ENCODE data around the gene XCR1. TPM values are rescaled to one million over a fixed set of nuclear protein-coding genes. Genes with fewer than 3 reads are reported as not detected.

Gene XCR1
- total and polyA plus RNA-seq, 4 donors = 0.04 to 1.1 (median 0.31) TPM

DNA sequence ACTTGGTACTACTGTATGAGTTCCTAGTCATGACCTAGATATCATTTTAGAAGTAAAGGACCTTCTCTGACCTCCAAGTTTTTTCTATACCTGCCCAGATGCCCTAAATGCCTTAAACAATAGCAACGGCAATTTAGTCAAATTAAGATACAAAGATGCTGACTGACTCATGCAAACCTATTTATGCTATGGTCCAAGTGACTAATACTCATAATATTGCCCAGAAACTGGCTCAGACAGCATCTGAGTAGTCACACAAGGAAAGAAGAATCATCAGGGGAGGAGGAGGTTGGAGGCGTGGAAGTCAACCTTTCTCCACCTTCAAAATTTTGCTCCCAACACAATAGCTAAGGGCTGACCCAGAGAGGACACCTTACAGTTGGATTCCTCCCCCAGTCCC, 38.5 kb downstream of the XCR1 start:
- DNase-seq = no peak
- Histone ChIP-seq H3K4me3 (no peak overlapping the region), H3K9ac (ENCODE audit: insufficient read depth in 1 of 2, low read length in 2 of 2) (no peak overlapping the region), H3K4me1 (ENCODE audit: control insufficient read depth in 5 of 5, insufficient read depth in 5 of 5, low read length in 5 of 5) (peaks cover 28 to 56% (median 46%) of the 10 kb centered on the region in 5 donors), H3K27me3 (ENCODE audit: control insufficient read depth in 3 of 3, insufficient read depth in 3 of 3, low read length in 2 of 3) (no peaks in the 10 kb centered on the region), H3K27ac (ENCODE audit: low read depth in 1 of 2, low read length in 1 of 2) (peak overlapping the region; percentile 27 to 84), H3K36me3 (ENCODE audit: control insufficient read depth in 4 of 4, insufficient read depth in 4 of 4, low read length in 4 of 4) (peaks cover 0 to 7% (median 6%) of the 10 kb centered on the region in 4 donors), H3K9me3 (ENCODE audit: control insufficient read depth in 4 of 4, insufficient read depth in 3 of 4, low read length in 3 of 4) (no peaks in the 10 kb centered on the region)
- TF ChIP-seq, protein P1, sequence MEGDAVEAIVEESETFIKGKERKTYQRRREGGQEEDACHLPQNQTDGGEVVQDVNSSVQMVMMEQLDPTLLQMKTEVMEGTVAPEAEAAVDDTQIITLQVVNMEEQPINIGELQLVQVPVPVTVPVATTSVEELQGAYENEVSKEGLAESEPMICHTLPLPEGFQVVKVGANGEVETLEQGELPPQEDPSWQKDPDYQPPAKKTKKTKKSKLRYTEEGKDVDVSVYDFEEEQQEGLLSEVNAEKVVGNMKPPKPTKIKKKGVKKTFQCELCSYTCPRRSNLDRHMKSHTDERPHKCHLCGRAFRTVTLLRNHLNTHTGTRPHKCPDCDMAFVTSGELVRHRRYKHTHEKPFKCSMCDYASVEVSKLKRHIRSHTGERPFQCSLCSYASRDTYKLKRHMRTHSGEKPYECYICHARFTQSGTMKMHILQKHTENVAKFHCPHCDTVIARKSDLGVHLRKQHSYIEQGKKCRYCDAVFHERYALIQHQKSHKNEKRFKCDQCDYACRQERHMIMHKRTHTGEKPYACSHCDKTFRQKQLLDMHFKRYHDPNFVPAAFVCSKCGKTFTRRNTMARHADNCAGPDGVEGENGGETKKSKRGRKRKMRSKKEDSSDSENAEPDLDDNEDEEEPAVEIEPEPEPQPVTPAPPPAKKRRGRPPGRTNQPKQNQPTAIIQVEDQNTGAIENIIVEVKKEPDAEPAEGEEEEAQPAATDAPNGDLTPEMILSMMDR (IDR thresholded peaks at IDR 0.05; ENCODE audit: control extremely low read depth, extremely low read depth) = no peak
- peak; percentile 35 for ATAC-seq (ENCODE audit: insufficient read depth, low FRiP score)
- WGBS, 2 donors = 81 to 95% methylated on average over 2 of the region's 2 CpGs

DNA sequence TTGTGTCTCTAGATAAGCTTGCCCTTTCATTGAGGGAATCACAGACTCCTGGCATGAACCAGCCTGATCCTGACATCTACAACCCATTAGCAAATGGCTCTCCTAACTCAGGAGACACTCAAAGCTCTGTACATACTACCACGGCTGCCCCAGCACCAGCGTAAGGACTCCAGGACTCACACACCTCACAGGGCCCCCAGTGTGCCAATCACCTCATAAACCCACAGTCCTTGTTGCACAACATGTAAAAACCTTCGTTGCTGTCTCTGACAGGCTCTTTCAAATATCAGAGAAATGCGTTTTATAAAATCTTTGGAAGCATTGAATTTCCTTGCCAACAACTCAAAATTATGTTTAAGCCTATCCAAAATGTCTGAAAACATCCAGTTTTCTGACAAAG, 38.9 kb downstream of the XCR1 start:
- Histone ChIP-seq H3K27ac (ENCODE audit: low read depth in 1 of 2, low read length in 1 of 2) (peak overlapping the region; percentile 84 to 91), H3K9ac (ENCODE audit: insufficient read depth in 1 of 2, low read length in 2 of 2) (no peak overlapping the region), H3K36me3 (ENCODE audit: control insufficient read depth in 4 of 4, insufficient read depth in 4 of 4, low read length in 4 of 4) (peaks cover 2 to 11% (median 8%) of the 10 kb centered on the region in 4 donors), H3K4me1 (ENCODE audit: control insufficient read depth in 5 of 5, insufficient read depth in 5 of 5, low read length in 5 of 5) (peaks cover 28 to 57% (median 44%) of the 10 kb centered on the region in 5 donors), H3K4me3 (no peak overlapping the region), H3K27me3 (ENCODE audit: control insufficient read depth in 3 of 3, insufficient read depth in 3 of 3, low read length in 2 of 3) (no peaks in the 10 kb centered on the region), H3K9me3 (ENCODE audit: control insufficient read depth in 4 of 4, insufficient read depth in 3 of 4, low read length in 3 of 4) (no peaks in the 10 kb centered on the region)
- 41 to 52% methylated on average over 4 of the region's 4 CpGs for WGBS, 2 donors
- no peak for ATAC-seq (ENCODE audit: insufficient read depth, low FRiP score)
- TF ChIP-seq, protein P1 (IDR thresholded peaks at IDR 0.05; ENCODE audit: control extremely low read depth, extremely low read depth) = no peak
- no peak for DNase-seq

GRCh38 chr3:45987368-45988291, 39.7 kb downstream of the XCR1 start:
- ATAC-seq (ENCODE audit: insufficient read depth, low FRiP score) (no peak), DNase-seq (peak; percentile 78 to 91 (median 89))
- H3K27ac ChIP-seq (ENCODE audit: low read depth in 1 of 2, low read length in 1 of 2) = peak overlapping the region; percentile 84 to 91
- no peaks in the 10 kb centered on the region for H3K9me3 ChIP-seq (ENCODE audit: control insufficient read depth in 4 of 4, insufficient read depth in 3 of 4, low read length in 3 of 4)
- H3K36me3 ChIP-seq (ENCODE audit: control insufficient read depth in 4 of 4, insufficient read depth in 4 of 4, low read length in 4 of 4) = peaks cover 9 to 15% (median 12%) of the 10 kb centered on the region in 4 donors
- H3K4me3 ChIP-seq = no peak overlapping the region
- TF ChIP-seq, protein P1 (IDR thresholded peaks at IDR 0.05; ENCODE audit: control extremely low read depth, extremely low read depth) = no peak
- H3K27me3 ChIP-seq (ENCODE audit: control insufficient read depth in 3 of 3, insufficient read depth in 3 of 3, low read length in 2 of 3) = no peaks in the 10 kb centered on the region
- 44 to 48% methylated on average over 8 of the region's 8 CpGs for WGBS, 2 donors
- H3K4me1 ChIP-seq (ENCODE audit: control insufficient read depth in 5 of 5, insufficient read depth in 5 of 5, low read length in 5 of 5) = peaks cover 28 to 54% (median 44%) of the 10 kb centered on the region in 5 donors
- H3K9ac ChIP-seq (ENCODE audit: insufficient read depth in 1 of 2, low read length in 2 of 2) = peak overlapping the region in 1 of 2 donors; percentile 6

Measured in lung (tissue), 12 donors.